HepG2 (cell line): ENCODE measurements around the gene THRAP3. TPM values are rescaled to one million over a fixed set of nuclear protein-coding genes. Genes with fewer than 3 reads are reported as not detected.
A peak's percentile ranks its signal among the peaks of the same experiment; 100 is the strongest.

Source experiments
- CCDC6 ChIP-seq: sonication (generic); formaldehyde crosslinking; IDR thresholded peaks from 2 replicates; pipeline ENCODE4 v1.8.1; 2022; ENCODE audit warnings: mild to moderate bottlenecking, missing genetic modification reagents, moderate library complexity
- ELF3 ChIP-seq: IDR thresholded peaks from 2 replicates; pipeline ENCODE4 v1.6.1; 2016; ENCODE audit warnings: missing genetic modification reagents, missing compliant biosample characterization
- GTF2F1 ChIP-seq: fragments of 150-350 bp; IDR thresholded peaks from 2 replicates; pipeline ENCODE4 v1.6.1; 2014; ENCODE audit warnings: low read length
- HDAC2 ChIP-seq: sonication (generic); formaldehyde crosslinking; IDR thresholded peaks from 2 replicates; pipeline ENCODE4 v1.4.0; 2020; ENCODE audit warnings: missing genetic modification reagents
- KLF13 ChIP-seq: sonication (generic); formaldehyde crosslinking; IDR thresholded peaks from 2 replicates; pipeline ENCODE4 v1.4.0; 2020; ENCODE audit warnings: mild to moderate bottlenecking, missing genetic modification reagents
- PCBP1 ChIP-seq: fragments of 200-400 bp; formaldehyde crosslinking; IDR thresholded peaks from 2 replicates; pipeline ENCODE4 v1.6.1; 2017; ENCODE audit warnings: mild to moderate bottlenecking, low read depth, low read length, borderline replicate concordance
- PHF5A ChIP-seq: IDR thresholded peaks from one replicate; pipeline ENCODE4 v1.6.1; 2018; ENCODE audit warnings: low read depth, missing genetic modification reagents; ENCODE audit not compliant: unreplicated experiment
- ZFP37 ChIP-seq: sonication (generic); formaldehyde crosslinking; IDR thresholded peaks from 2 replicates; pipeline ENCODE4 v1.4.0; 2020; ENCODE audit warnings: missing genetic modification reagents, borderline replicate concordance
- ZKSCAN8 ChIP-seq: IDR thresholded peaks from 2 replicates; pipeline ENCODE4 v1.6.1; 2016; ENCODE audit warnings: borderline replicate concordance, missing genetic modification reagents, missing compliant biosample characterization
- polyA plus RNA-seq, 8 experiments: library from polyadenylated mRNA; depleted of rRNA in 3 of 8; stranded (reverse) in 7 of 8; unstranded in 1 of 8; fragments of >200 nt; fragmentation: Illumina TruSeq in 4 of 8; extraction: Trizol in 4 of 8; gene quantifications; 2 replicates each; pipeline versions ENCODE4 v1.2.1 to v1.2.3, GENCODE V29; 2011 to 2016; ENCODE audit warnings: low read depth in 4 of 8, missing spikeins in 1 of 8, mixed read lengths in 1 of 8; ENCODE audit not compliant: insufficient read depth in 1 of 8
- total RNA-seq, 5 experiments: library from RNA; depleted of rRNA; stranded (reverse); fragments of >200 nt; fragmentation: Illumina TruSeq; extraction: Trizol; gene quantifications; 2 replicates each; pipeline ENCODE4 v1.2.3, GENCODE V29; 2016; ENCODE audit warnings: low read depth in 1 of 5
- TF ChIP-seq, protein P1 (sequence below): sonication (generic); formaldehyde crosslinking; IDR thresholded peaks from 2 replicates; pipeline ENCODE4 v1.4.0; 2020; ENCODE audit warnings: missing genetic modification reagents, mild to moderate bottlenecking, borderline replicate concordance
- TF ChIP-seq, protein P2 (sequence below), 2 experiments: fragments of 450-650 bp in 1 of 2; sonication (generic) in 1 of 2; formaldehyde crosslinking in 1 of 2; IDR thresholded peaks; 2 replicates each; pipeline versions ENCODE4 v1.6.1 to v1.8.0; 2016 to 2022; ENCODE audit warnings: antibody characterized with exemption in 1 of 2, mild to moderate bottlenecking in 1 of 2, missing genetic modification reagents in 1 of 2

The THRAP3 gene
- total and polyA plus RNA-seq, 2 of the 13 experiments (the other 11 are each of a cell fraction or from before 2014, with no cell fraction given) = 45.0 to 92.6 TPM

DNA sequence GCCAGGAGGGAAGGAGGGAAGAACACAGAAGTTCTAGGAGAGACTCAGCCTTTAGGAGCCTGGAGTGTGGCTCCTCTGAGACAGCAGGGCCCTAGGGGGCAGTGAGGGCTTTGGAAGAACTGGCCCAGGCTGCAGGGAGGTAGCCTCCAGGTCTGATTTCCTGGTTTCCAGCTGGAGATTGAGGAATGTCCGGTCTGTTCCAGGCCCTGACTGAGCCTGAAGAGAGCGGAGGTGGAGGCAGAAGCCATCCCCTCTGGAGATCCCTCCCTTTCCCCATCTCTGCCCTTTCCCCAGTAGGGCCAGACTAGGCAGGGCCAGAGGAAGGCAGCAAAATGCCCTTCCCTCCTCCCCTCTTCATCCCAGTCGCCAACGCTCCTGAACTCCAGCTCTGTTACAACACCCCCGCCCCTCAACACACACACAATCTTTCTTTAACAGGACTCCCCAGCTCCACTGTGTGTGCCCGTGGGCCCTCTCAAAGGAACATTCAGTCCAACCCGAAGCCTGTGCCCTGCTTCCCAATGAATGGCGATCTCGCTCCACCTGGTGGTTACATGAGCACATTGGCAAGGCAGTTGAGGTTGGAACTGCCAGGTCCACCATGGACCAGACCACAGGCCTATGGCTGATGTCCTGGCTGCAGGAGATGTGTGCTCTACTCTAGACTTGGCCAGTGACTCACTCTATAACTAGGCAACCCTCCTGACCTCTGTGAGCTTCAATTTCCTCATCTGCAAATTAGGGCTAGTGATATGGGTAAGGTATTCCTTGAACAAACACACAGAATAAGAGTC is 36.2 kb upstream of the THRAP3 start (continued):
- TF ChIP-seq PHF5A (CRISPR knock-in tag) (no peak), CCDC6 (CRISPR knock-in tag) (peak; percentile 55; the same call in 1 of the 2 replicates), PCBP1 (no peak), ELF3 (CRISPR knock-in tag) (0 out of 2 replicates have a peak, but pooled peaks have one; percentile 31), ZKSCAN8 (CRISPR knock-in tag) (peak; percentile 90; the same call in 1 of the 2 replicates), ZFP37 (CRISPR knock-in tag) (0 out of 2 replicates have a peak, but pooled peaks have one; percentile 40), HDAC2 (CRISPR knock-in tag) (peak; percentile 55; the same call in 1 of the 2 replicates), GTF2F1 (no peak; the same call in 1 of the 2 replicates), KLF13 (CRISPR knock-in tag) (no peak)
- TF ChIP-seq, protein P1, sequence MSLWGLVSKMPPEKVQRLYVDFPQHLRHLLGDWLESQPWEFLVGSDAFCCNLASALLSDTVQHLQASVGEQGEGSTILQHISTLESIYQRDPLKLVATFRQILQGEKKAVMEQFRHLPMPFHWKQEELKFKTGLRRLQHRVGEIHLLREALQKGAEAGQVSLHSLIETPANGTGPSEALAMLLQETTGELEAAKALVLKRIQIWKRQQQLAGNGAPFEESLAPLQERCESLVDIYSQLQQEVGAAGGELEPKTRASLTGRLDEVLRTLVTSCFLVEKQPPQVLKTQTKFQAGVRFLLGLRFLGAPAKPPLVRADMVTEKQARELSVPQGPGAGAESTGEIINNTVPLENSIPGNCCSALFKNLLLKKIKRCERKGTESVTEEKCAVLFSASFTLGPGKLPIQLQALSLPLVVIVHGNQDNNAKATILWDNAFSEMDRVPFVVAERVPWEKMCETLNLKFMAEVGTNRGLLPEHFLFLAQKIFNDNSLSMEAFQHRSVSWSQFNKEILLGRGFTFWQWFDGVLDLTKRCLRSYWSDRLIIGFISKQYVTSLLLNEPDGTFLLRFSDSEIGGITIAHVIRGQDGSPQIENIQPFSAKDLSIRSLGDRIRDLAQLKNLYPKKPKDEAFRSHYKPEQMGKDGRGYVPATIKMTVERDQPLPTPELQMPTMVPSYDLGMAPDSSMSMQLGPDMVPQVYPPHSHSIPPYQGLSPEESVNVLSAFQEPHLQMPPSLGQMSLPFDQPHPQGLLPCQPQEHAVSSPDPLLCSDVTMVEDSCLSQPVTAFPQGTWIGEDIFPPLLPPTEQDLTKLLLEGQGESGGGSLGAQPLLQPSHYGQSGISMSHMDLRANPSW (CRISPR knock-in tag) = 0 out of 2 replicates have a peak, but pooled peaks have one; percentile 25
- TF ChIP-seq, protein P2, sequence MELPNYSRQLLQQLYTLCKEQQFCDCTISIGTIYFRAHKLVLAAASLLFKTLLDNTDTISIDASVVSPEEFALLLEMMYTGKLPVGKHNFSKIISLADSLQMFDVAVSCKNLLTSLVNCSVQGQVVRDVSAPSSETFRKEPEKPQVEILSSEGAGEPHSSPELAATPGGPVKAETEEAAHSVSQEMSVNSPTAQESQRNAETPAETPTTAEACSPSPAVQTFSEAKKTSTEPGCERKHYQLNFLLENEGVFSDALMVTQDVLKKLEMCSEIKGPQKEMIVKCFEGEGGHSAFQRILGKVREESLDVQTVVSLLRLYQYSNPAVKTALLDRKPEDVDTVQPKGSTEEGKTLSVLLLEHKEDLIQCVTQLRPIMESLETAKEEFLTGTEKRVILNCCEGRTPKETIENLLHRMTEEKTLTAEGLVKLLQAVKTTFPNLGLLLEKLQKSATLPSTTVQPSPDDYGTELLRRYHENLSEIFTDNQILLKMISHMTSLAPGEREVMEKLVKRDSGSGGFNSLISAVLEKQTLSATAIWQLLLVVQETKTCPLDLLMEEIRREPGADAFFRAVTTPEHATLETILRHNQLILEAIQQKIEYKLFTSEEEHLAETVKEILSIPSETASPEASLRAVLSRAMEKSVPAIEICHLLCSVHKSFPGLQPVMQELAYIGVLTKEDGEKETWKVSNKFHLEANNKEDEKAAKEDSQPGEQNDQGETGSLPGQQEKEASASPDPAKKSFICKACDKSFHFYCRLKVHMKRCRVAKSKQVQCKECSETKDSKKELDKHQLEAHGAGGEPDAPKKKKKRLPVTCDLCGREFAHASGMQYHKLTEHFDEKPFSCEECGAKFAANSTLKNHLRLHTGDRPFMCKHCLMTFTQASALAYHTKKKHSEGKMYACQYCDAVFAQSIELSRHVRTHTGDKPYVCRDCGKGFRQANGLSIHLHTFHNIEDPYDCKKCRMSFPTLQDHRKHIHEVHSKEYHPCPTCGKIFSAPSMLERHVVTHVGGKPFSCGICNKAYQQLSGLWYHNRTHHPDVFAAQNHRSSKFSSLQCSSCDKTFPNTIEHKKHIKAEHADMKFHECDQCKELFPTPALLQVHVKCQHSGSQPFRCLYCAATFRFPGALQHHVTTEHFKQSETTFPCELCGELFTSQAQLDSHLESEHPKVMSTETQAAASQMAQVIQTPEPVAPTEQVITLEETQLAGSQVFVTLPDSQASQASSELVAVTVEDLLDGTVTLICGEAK (IDR thresholded peaks at IDR 0.05) = no peak
- TF ChIP-seq, protein P2 (CRISPR knock-in tag; IDR thresholded peaks at IDR 0.05) = no peak
